Brain microvascular endothelial cell (primary cell): ENCODE data around the gene ANXA6.

Source experiments
- DNase-seq: peaks from one replicate; pipeline ENCODE4 v3.0.0-alpha.2; 2020
- H3K27ac ChIP-seq: fragments of 250-450 bp; sonication (Bioruptor Pico); 2 replicates; pipeline ENCODE4 v1.5.1; 2020; ENCODE audit warnings: mild to moderate bottlenecking, moderate library complexity
- H3K27me3 ChIP-seq: fragments of 250-450 bp; sonication (Bioruptor Pico); replicated peaks from 2 replicates; pipeline ENCODE4 v1.5.1; 2020; ENCODE audit warnings: mild to moderate bottlenecking
- H3K36me3 ChIP-seq: fragments of 250-450 bp; sonication (Bioruptor Pico); replicated peaks from 2 replicates; pipeline ENCODE4 v1.5.1; 2020; ENCODE audit warnings: mild to moderate bottlenecking
- H3K4me3 ChIP-seq: 2 replicates; pipeline ENCODE4 v1.5.1; 2011; ENCODE audit warnings: low read depth, mild to moderate bottlenecking, control low read depth, low read length, moderate library complexity
- CTCF ChIP-seq: IDR thresholded peaks from 2 replicates; pipeline ENCODE4 v1.5.1; 2011; ENCODE audit warnings: low read depth, mild to moderate bottlenecking, moderate library complexity, low read length, control low read depth, inconsistent platforms; ENCODE audit errors: missing control alignments
- in situ Hi-C: cut with HindIII; loops from 2 replicates; pipeline ENCODE4 v1.10.0; 2017; ENCODE audit warnings: low sequenced_read_pairs, low pct_ligation_motif_present

The ANXA6 gene

GRCh38 chr5:151074557-151074956 lies 83.0 kb downstream of the ANXA6 start:
- in situ Hi-C loops = no loop called here
- Histone ChIP-seq H3K36me3 (peaks cover 7% of the 10 kb centered on the region), H3K27ac (no peak overlapping the region), H3K4me3 (no peak overlapping the region), H3K27me3 (no peaks in the 10 kb centered on the region)
- DNase-seq = no peak
- TF ChIP-seq CTCF = no peak

- Histone ChIP-seq H3K27me3 (no peaks in the 10 kb centered on the region), H3K4me3 (no peak overlapping the region), H3K27ac (peak overlapping the region; percentile 57), H3K36me3 (peaks cover 5% of the 10 kb centered on the region)
- in situ Hi-C loops = no loop called here
- TF ChIP-seq CTCF = no peak
- no peak for DNase-seq
Observed at GRCh38 chr5:151073280-151073679, 84.3 kb downstream of the ANXA6 start.

GRCh38 chr5:151072630-151073025 lies 85.0 kb downstream of the ANXA6 start:
- DNase-seq = peak; percentile 71
- in situ Hi-C loops = no loop called here
- Histone ChIP-seq H3K4me3 (no peak overlapping the region), H3K27ac (peak overlapping the region; percentile 57), H3K27me3 (no peaks in the 10 kb centered on the region), H3K36me3 (peaks cover 8% of the 10 kb centered on the region)
- TF ChIP-seq CTCF = no peak

- TF ChIP-seq CTCF = no peak
- Histone ChIP-seq H3K27me3 (no peaks in the 10 kb centered on the region), H3K36me3 (peaks cover 10% of the 10 kb centered on the region), H3K4me3 (no peak overlapping the region), H3K27ac (peak overlapping the region; percentile 52)
- in situ Hi-C loops = no loop called here
- no peak for DNase-seq
Observed at GRCh38 chr5:151071848-151072629, 85.5 kb downstream of the ANXA6 start.

- DNase-seq = no peak
- in situ Hi-C loops = no loop called here
- Histone ChIP-seq H3K27me3 (no peaks in the 10 kb centered on the region), H3K27ac (no peak overlapping the region), H3K4me3 (no peak overlapping the region), H3K36me3 (peaks cover 12% of the 10 kb centered on the region)
- no peak for TF ChIP-seq CTCF
Observed at GRCh38 chr5:151071021-151071420, 86.6 kb downstream of the ANXA6 start.

GRCh38 chr5:151070449-151070848 lies 87.1 kb downstream of the ANXA6 start:
- no peaks in the 10 kb centered on the region for H3K27me3 ChIP-seq
- DNase-seq = no peak
- peaks cover 12% of the 10 kb centered on the region for H3K36me3 ChIP-seq
- in situ Hi-C loops = no loop called here
- TF ChIP-seq CTCF = no peak
- no peak overlapping the region for H3K4me3 ChIP-seq
- no peak overlapping the region for H3K27ac ChIP-seq
